Measurements from ENCODE around the gene LNX1.

Gene LNX1

DNA sequence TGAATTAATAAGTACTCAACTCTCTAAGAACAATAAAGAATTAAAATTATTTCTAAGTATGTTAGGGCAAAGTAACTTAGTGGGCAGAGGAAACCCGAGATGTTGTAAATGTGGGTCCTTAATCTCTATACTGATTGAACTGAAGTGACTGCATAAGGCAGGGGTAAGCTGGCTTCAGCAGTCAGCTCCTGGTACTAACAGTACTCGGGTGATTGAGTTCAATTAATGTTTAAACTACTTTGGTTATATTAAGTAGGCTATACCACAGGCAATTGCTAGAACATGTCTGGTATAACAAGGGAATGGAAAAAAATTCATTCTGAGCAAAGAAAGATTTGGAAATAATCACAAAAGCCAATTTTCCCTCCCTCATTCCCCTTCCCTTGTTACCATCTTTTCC lies 90.7 kb downstream of the LNX1 start:
- H3K9ac ChIP-seq (ENCODE audit: low read depth, low read length), result no peak overlapping the region
- no peaks in the 10 kb centered on the region for H3K9me3 ChIP-seq (ENCODE audit: control insufficient read depth, insufficient read depth, low read length)
- H3K4me1 ChIP-seq (ENCODE audit: insufficient read depth, low read length), result peaks cover 8% of the 10 kb centered on the region; the same call in 1 of the 2 replicates
- no peaks in the 10 kb centered on the region for H3K36me3 ChIP-seq (ENCODE audit: insufficient read depth, low read length)

DNA sequence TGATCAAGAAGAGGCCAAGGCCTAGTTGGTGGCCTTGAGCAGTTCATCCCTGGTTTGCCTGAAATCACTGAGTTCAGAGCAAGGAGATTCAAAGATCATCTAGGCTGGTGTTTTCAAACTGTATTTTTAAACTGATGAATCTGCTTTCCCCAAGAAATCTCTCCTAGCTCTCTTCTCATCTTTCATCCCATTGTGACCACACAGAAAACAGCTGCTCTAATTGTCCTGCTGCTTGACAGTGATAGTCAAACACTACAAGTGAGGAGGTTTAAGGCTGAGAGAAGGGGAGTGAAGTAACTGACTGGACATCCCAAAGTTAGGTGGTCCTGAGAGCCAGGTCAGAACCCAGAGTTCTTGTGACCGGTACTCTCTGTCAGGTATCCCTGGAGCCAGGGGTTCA lies 91.5 kb downstream of the LNX1 start:
- H3K9ac ChIP-seq (ENCODE audit: low read depth, low read length), result no peak overlapping the region
- no peaks in the 10 kb centered on the region for H3K36me3 ChIP-seq (ENCODE audit: insufficient read depth, low read length)
- no peaks in the 10 kb centered on the region for H3K9me3 ChIP-seq (ENCODE audit: control insufficient read depth, insufficient read depth, low read length)
- H3K4me1 ChIP-seq (ENCODE audit: insufficient read depth, low read length), result peaks cover 8% of the 10 kb centered on the region; the same call in 1 of the 2 replicates

DNA sequence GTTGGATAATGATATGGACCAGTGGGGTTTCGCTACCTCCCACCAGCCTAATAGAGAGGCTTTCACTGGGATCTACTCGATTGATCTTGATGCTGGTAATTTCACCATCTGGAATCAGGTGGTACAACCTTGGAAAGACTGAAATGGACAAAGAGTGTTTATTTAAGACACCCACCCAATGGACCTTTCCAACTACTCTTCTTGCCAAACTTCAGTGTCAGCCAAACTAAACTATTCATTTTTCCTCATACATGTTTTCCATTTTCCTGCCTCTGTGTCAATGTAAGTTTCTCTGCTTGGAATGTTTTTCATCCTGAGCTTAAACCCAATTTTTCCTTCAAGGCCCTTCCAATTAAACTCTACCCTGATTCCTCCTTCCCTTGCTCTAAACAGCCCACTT lies 92.6 kb downstream of the LNX1 start:
- Histone ChIP-seq H3K4me1 (ENCODE audit: insufficient read depth, low read length) (peaks cover 8% of the 10 kb centered on the region; the same call in 1 of the 2 replicates), H3K36me3 (ENCODE audit: insufficient read depth, low read length) (no peaks in the 10 kb centered on the region), H3K9ac (ENCODE audit: low read depth, low read length) (no peak overlapping the region), H3K9me3 (ENCODE audit: control insufficient read depth, insufficient read depth, low read length) (no peaks in the 10 kb centered on the region)

DNA sequence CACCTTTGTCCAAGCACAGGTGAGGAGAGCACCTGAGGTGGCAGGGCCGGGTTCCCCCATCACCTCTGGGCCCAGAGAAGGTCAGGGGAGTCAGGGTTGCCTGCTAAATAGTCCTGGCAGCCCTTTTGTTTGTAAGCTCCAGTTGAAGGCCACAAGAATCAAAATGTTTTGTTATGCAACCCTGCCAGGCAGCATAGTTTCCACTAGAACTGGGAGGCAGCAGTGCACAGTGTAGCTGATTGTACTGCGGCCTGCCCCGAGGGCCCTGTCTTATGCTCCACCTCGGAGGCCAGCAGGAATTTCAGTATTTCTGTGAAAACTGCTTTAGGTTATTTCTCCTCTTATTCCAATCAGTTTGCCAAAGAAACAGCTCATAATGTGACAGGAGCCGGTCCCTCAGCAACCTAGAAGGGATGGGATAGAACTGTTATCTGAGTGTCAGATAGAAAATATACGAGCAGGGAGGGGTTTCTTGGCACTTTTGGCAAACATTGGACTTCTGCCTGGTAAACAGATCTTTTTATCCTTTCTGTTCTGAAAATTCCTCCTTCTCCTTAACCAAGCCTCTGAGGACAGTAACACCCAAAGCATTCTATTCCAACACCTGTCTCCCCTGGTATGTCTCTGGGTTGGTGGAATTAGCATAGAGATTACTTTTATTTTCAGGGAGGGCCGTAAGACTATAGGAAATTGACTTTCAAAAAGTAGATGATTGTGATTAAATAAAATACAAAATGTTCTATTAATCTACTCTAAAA lies 93.6 kb downstream of the LNX1 start:
- peaks cover 8% of the 10 kb centered on the region; the same call in 1 of the 2 replicates for H3K4me1 ChIP-seq (ENCODE audit: insufficient read depth, low read length)
- no peaks in the 10 kb centered on the region for H3K36me3 ChIP-seq (ENCODE audit: insufficient read depth, low read length)
- H3K9ac ChIP-seq (ENCODE audit: low read depth, low read length), result no peak overlapping the region
- no peaks in the 10 kb centered on the region for H3K9me3 ChIP-seq (ENCODE audit: control insufficient read depth, insufficient read depth, low read length)

DNA sequence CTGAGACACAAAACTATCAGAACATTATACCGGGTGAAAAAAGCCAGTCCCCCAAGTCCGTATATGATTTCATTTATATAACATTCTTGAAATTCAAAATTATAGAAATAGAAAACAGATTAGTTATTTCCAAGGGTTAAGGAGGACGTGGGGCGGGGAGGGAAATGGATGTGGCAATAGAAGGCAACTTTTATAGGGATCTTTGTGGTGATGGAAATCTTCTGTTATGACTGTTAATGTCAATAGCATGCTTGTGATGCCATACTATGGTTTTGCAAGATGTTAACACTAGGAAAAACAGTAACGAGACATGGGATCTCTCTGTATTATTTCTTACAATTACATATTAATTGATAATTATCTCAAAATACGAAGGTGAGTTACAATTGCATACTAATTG lies 96.4 kb downstream of the LNX1 start:
- Histone ChIP-seq H3K9me3 (ENCODE audit: control insufficient read depth, insufficient read depth, low read length) (no peaks in the 10 kb centered on the region), H3K9ac (ENCODE audit: low read depth, low read length) (no peak overlapping the region), H3K36me3 (ENCODE audit: insufficient read depth, low read length) (no peaks in the 10 kb centered on the region), H3K4me1 (ENCODE audit: insufficient read depth, low read length) (peaks cover 10% of the 10 kb centered on the region)

DNA sequence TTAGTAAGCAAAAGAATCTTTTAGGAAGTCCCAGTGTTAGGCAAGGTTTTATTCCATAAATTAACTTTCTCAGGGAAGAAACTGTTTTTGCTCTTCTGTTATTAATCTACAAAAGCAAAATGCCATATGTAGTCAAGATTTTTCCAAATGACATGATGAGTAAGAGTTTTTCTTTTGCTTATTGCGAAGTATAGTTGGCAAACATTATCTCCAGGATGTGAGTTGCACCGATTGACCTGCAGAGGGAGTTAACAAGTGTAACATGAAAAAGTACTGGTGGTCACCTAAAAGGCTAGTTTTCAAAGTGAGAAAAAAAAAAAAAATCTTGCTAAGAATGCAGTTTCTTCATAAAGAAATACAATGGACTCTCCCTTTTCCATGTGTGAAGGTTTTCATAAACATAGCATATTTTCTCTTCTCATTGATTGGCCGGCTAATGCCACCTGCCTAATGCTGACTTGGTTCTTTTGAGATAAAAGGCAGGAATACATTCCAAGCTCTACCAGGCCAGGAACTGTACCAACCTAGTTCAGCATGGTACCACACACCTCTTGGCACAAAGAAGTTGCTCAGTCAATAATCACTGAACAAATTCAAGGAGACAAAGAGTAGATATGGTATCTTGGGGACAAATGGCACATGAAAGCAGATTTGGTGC lies 100.2 kb downstream of the LNX1 start:
- Histone ChIP-seq H3K9me3 (ENCODE audit: control insufficient read depth, insufficient read depth, low read length) (no peaks in the 10 kb centered on the region), H3K36me3 (ENCODE audit: insufficient read depth, low read length) (no peaks in the 10 kb centered on the region), H3K4me1 (ENCODE audit: insufficient read depth, low read length) (peaks cover 3% of the 10 kb centered on the region; the same call in 1 of the 2 replicates), H3K9ac (ENCODE audit: low read depth, low read length) (no peak overlapping the region)

DNA sequence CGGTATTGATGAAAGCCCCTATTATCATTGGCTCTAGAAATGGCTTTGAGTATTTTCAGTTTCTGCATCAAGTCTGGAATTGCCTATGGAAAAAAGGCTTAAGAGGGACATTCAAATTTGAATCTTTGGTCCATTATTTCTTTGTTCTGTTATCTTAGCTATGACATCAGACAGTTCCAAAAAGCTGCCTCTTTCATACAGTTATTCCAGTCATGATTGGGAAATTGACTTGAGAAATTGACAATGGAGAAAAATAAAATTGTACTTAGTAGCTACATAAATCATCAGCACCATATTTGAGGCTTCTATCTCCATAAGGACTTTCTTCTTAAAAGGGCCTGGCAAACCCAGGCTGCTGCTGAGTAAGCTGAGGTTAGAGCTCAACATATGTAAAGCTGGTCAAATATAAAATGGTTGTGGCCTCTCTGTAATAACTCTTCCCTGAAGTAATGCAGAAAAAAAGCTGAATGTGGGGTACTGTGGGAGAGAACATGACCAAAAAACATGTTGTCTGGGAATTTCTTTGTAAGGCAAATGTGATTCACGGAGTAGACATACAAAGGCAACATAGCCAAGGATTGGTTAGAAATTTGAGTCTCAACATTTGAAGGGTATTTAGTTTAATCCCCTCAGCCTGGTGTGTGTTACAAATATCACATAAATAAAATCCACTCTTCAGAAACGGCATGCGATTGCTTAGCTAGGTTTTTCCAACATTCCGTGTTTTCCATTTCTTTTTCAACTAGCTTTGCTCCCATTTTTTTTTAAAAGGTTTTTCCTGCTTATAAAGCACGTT lies 100.9 kb downstream of the LNX1 start:
- Histone ChIP-seq H3K36me3 (ENCODE audit: insufficient read depth, low read length) (no peaks in the 10 kb centered on the region), H3K4me1 (ENCODE audit: insufficient read depth, low read length) (peaks cover 3% of the 10 kb centered on the region; the same call in 1 of the 2 replicates), H3K9me3 (ENCODE audit: control insufficient read depth, insufficient read depth, low read length) (no peaks in the 10 kb centered on the region), H3K9ac (ENCODE audit: low read depth, low read length) (no peak overlapping the region)

DNA sequence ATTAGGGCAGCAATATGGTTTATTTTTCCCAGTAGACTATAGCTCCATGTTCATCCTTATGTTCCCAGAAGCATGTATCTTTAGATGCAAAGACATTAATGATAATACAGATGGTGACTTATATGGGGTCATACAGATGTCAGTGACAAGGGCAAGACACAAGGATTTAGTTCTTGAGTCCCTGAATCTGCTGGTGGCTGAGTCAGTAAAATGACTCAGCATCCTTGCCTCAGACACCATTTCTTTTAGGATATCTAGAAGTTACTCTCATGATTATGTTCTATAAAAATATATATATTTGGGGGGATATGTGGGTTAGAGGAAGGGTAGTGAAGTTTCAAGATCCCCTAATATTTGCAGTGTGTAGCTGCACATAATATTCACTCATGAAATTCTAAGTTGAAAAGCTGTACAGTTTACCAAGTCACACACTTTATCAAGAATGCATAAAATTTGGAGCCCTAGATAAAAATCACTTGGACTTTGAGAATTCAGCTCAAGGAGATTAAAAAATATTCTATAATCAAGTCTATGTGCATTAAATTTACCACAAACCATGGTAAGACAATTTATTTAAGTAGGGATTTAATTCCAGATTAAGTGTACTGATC lies 101.9 kb downstream of the LNX1 start:
- Histone ChIP-seq H3K9me3 (ENCODE audit: control insufficient read depth, insufficient read depth, low read length) (no peaks in the 10 kb centered on the region), H3K4me1 (ENCODE audit: insufficient read depth, low read length) (peaks cover 3% of the 10 kb centered on the region; the same call in 1 of the 2 replicates), H3K36me3 (ENCODE audit: insufficient read depth, low read length) (no peaks in the 10 kb centered on the region), H3K9ac (ENCODE audit: low read depth, low read length) (no peak overlapping the region)

DNA sequence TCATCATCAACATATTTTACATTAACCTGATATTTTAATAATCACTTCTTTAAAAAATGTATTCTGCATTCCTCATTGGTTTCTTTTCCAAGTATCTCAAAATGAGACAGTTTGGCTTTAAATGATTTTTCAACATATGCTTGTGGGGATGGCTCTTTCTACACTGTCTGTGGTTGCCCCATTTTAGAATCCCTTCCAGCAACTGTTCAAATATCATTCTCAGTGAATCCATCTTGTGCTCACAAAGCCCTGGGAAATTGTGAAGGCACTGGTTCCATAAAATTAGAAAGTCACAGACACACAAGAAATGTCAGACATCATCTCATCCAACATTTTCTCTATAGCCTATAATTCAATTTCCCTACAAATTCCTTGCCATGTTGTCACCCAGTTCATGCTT lies 103.5 kb downstream of the LNX1 start:
- no peak overlapping the region for H3K9ac ChIP-seq (ENCODE audit: low read depth, low read length)
- H3K36me3 ChIP-seq (ENCODE audit: insufficient read depth, low read length), result no peaks in the 10 kb centered on the region
- no peaks in the 10 kb centered on the region for H3K9me3 ChIP-seq (ENCODE audit: control insufficient read depth, insufficient read depth, low read length)
- H3K4me1 ChIP-seq (ENCODE audit: insufficient read depth, low read length), result peaks cover 3% of the 10 kb centered on the region; the same call in 1 of the 2 replicates

DNA sequence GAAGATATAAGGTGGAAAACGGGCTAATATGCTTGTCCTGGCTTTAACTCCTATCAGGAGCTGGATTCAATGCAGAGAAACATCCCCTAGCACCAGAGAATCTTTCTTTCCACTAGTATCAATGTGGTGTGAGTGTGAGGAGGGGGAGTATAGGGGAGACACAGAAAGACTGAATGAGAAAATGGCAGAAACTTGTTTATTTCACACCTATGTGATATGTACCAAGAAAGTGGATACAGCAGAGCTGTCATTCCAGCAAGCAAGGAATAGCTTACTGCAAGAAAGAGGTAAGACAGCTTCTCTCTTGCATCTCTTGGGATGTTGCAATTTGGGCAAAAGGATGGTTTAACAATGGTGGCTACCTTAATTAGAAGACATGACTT lies 105.6 kb downstream of the LNX1 start:
- no peaks in the 10 kb centered on the region for H3K4me1 ChIP-seq (ENCODE audit: insufficient read depth, low read length)
- H3K9me3 ChIP-seq (ENCODE audit: control insufficient read depth, insufficient read depth, low read length), result no peaks in the 10 kb centered on the region
- H3K36me3 ChIP-seq (ENCODE audit: insufficient read depth, low read length), result no peaks in the 10 kb centered on the region
- H3K9ac ChIP-seq (ENCODE audit: low read depth, low read length), result no peak overlapping the region

DNA sequence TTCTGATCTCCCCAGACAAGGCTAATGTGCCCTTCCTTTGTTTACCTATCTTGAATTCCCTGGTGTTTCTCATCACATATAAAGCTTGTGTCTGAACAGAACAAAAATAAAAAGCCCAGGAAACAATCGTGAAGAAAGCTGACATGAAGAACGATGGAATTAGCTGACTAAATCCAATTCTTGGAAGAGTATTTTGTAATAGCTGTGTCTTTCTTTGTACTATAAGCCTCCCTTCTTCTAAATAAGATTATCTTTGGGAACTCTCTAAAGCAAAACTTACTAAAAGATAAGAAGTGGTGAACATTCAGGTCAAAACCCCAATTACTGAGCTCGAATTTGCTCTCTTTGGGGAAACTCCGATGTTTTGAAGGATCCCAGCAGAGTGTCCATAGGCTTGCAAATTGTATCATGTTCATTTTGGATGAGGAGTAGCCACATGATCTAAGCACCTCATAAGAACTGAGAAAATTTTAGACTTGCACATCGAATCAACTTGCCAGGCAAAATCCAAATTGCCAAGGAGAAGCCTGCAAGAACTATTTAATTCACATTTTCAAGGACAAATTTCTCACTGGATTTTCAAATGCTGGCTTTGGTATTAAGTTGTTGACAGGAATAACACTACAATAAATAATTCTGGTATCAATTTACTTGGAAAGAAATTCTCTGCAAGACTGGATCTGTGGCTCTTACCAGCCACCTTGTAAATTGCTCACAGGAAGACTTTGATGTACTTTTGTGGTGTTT lies 106.2 kb downstream of the LNX1 start:
- no peaks in the 10 kb centered on the region for H3K4me1 ChIP-seq (ENCODE audit: insufficient read depth, low read length)
- H3K36me3 ChIP-seq (ENCODE audit: insufficient read depth, low read length), result no peaks in the 10 kb centered on the region
- H3K9ac ChIP-seq (ENCODE audit: low read depth, low read length), result no peak overlapping the region
- H3K9me3 ChIP-seq (ENCODE audit: control insufficient read depth, insufficient read depth, low read length), result no peaks in the 10 kb centered on the region

DNA sequence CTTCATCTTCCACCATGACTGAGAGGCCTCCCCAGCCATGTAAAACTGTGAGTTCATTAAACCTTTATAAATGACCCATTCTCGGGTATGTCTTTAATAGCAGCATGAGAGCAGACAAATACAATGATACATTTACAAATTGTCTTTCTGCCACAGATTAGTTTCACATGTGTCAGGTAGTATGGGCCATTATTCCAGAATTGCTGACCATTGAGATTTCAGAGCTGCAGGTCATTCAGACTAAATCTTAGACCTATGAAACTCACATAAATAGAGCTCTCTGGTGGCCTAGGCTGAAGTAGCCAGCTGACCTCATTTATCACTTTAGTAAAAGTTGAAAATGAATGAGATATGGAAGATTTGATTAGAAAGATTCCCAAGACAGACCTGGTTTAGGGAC lies 108.0 kb downstream of the LNX1 start:
- Histone ChIP-seq H3K9me3 (ENCODE audit: control insufficient read depth, insufficient read depth, low read length) (no peaks in the 10 kb centered on the region), H3K9ac (ENCODE audit: low read depth, low read length) (no peak overlapping the region), H3K36me3 (ENCODE audit: insufficient read depth, low read length) (no peaks in the 10 kb centered on the region), H3K4me1 (ENCODE audit: insufficient read depth, low read length) (peaks cover 8% of the 10 kb centered on the region; the same call in 1 of the 2 replicates)

DNA sequence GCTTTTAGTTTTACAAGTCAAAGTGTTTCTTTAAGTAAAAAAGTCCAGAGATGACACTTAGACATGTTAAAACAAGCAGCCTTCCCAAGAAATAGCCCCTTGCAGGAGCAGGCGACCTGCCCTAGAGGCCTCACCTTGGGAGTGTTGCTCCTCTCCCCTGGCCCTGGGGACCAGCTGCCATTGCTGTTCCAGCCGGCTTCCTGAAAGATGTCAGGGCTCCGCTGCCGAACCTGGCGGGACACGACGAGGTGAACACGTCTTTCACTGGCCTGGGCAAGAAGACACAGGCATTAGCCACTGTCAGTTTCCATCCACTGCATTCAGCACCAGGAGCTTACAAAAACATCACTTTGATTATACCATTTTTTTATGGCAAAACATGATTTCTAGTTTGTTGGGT lies 109.7 kb downstream of the LNX1 start:
- Histone ChIP-seq H3K4me1 (ENCODE audit: insufficient read depth, low read length) (peaks cover 21% of the 10 kb centered on the region), H3K9me3 (ENCODE audit: control insufficient read depth, insufficient read depth, low read length) (no peaks in the 10 kb centered on the region)

DNA sequence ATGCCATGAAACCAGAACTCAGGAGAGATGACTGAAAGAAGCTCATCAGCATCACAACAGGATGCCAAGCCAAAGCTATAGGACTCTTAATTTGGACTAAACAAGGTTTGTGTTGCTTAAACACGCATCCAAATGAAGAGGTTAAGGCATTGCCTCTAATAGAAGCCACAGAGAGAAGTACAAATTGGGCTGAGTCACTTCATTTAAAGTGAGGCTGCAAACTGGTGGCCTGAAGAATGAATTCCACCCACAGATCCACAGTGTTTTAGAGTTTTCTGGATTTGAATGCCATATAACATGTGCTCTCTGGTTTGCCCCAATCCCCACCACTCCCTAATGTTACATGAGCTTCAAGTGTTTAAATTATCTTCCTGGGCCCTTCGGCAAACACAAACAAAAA lies 110.4 kb downstream of the LNX1 start:
- H3K9ac ChIP-seq (ENCODE audit: low read depth, low read length), result no peak overlapping the region
- H3K9me3 ChIP-seq (ENCODE audit: control insufficient read depth, insufficient read depth, low read length), result no peaks in the 10 kb centered on the region
- H3K36me3 ChIP-seq (ENCODE audit: insufficient read depth, low read length), result no peaks in the 10 kb centered on the region
- peaks cover 25% of the 10 kb centered on the region for H3K4me1 ChIP-seq (ENCODE audit: insufficient read depth, low read length)

More for the DNA sequence above, 109.7 kb downstream of the LNX1 start:
- no peaks in the 10 kb centered on the region for H3K36me3 ChIP-seq (ENCODE audit: insufficient read depth, low read length)
- H3K9ac ChIP-seq (ENCODE audit: low read depth, low read length), result no peak overlapping the region

Data from ES-I3 (cell line).